Fibroblast of skin of abdomen (primary cell): Measurements from ENCODE around the gene MIEF2. TPM values are rescaled to one million over a fixed set of nuclear protein-coding genes. Genes with fewer than 3 reads are reported as not detected.
"Not testable (repeated sequence)": the region's sequence is repeated elsewhere in the genome, so short reads cannot be mapped to it uniquely, and the experiment has no call there.

Experiments used
- DNase-seq: peaks from one replicate; pipeline ENCODE4 v3.0.0-alpha.2; 2013
- polyA plus RNA-seq, 2 experiments: library from polyadenylated mRNA; unstranded; fragments of 120-200 nt; gene quantifications; one replicate each; pipeline ENCODE4 v1.2.1, GENCODE V29; 2013; ENCODE audit not compliant: insufficient read length in 2 of 2

MIEF2 gene
- polyA plus RNA-seq (2013, experiment 1 of 2; ENCODE audit: insufficient read length): 5.8 TPM
- 7.6 TPM for polyA plus RNA-seq (2013, experiment 2 of 2; ENCODE audit: insufficient read length)

GRCh38 chr17:18260332-18261145, at the start of gene MIEF2:
MIEF2 (plus strand) TSS chr17:18260662; CDS start chr17:18262721, 2,059 bp downstream.
- DNase-seq: peak; percentile 92

GRCh38 chr17:18213666-18214270, 46.7 kb upstream of the MIEF2 start:
- DNase-seq: no peak

GRCh38 chr17:18216906-18217305, 43.6 kb upstream of the MIEF2 start:
- DNase-seq: not testable (repeated sequence)

GRCh38 chr17:18217412-18218015, 42.9 kb upstream of the MIEF2 start:
- peak; percentile 47 for DNase-seq

- peak; percentile 14 for DNase-seq
These were observed 41.6 kb upstream of the MIEF2 start for GRCh38 chr17:18218756-18219415.

GRCh38 chr17:18224053-18224386, 36.4 kb upstream of the MIEF2 start:
- no peak for DNase-seq

GRCh38 chr17:18224387-18225120, 35.9 kb upstream of the MIEF2 start:
- peak; percentile 39 for DNase-seq

GRCh38 chr17:18225121-18225641, 35.3 kb upstream of the MIEF2 start, which contains the start of gene LLGL1:
LLGL1 (plus strand) TSS chr17:18225635; CDS start chr17:18225683, 48 bp downstream.
- DNase-seq: peak; percentile 96

- no peak for DNase-seq
These were observed 34.7 kb upstream of the MIEF2 start for GRCh38 chr17:18225642-18226283.

GRCh38 chr17:18226284-18226945, 34.0 kb upstream of the MIEF2 start:
- no peak for DNase-seq

GRCh38 chr17:18227635-18228034, 32.8 kb upstream of the MIEF2 start:
- no peak for DNase-seq

- DNase-seq: no peak
These were observed 32.2 kb upstream of the MIEF2 start for GRCh38 chr17:18228176-18228682.

- no peak for DNase-seq
These were observed 31.2 kb upstream of the MIEF2 start for GRCh38 chr17:18229254-18229653.

GRCh38 chr17:18229771-18230170, 30.7 kb upstream of the MIEF2 start:
- DNase-seq: no peak

- DNase-seq: no peak
These were observed 29.9 kb upstream of the MIEF2 start for GRCh38 chr17:18230288-18231141.

- no peak for DNase-seq
These were observed 29.3 kb upstream of the MIEF2 start for GRCh38 chr17:18231164-18231563.

GRCh38 chr17:18233803-18234518, 26.5 kb upstream of the MIEF2 start:
- no peak for DNase-seq

GRCh38 chr17:18234853-18235380, 25.5 kb upstream of the MIEF2 start:
- DNase-seq: no peak
